ENCODE measurements around the gene CIDEC.

CIDEC gene

GRCh38 chr3:9891072-9891622, 11.1 kb upstream of the CIDEC start:
- H3F3A ChIP-seq (ENCODE audit: insufficient read depth): 0 out of 2 replicates have a peak, but pooled peaks cover 12% of the 10 kb centered on the region
- H3K9me3 ChIP-seq (ENCODE audit: insufficient read depth, low read length): no peaks in the 10 kb centered on the region
- no peaks in the 10 kb centered on the region for H3K27me3 ChIP-seq (ENCODE audit: low read length)
- peak overlapping the region; percentile 94 for H3K9ac ChIP-seq (ENCODE audit: low read length)
- H3K79me2 ChIP-seq (ENCODE audit: insufficient read depth, low read length): peaks cover 22% of the 10 kb centered on the region
- peaks cover 5% of the 10 kb centered on the region for H4K20me1 ChIP-seq (ENCODE audit: low read depth, low read length)
- H3K4me2 ChIP-seq (ENCODE audit: low read depth, low read length, poor library complexity, severe bottlenecking): peak overlapping the region; percentile 89
- H3K36me3 ChIP-seq (ENCODE audit: low read length): peaks cover 3% of the 10 kb centered on the region; the same call in 1 of the 2 replicates
- H2AFZ ChIP-seq (ENCODE audit: low read depth, low read length, severe bottlenecking): peak overlapping the region; percentile 90
- TF ChIP-seq EZH2phosphoT487 (conservative IDR thresholded peaks at IDR 0.05; ENCODE audit: low read length) (no peak), CTCF (IDR thresholded peaks at IDR 0.05; ENCODE audit: insufficient read depth, low read length, poor library complexity, severe bottlenecking) (no peak)
- H3K9me2 ChIP-seq (replicated peaks; ENCODE audit: insufficient read depth, low read length): no peaks in the 10 kb centered on the region
- peak overlapping the region; percentile 74 for H3K27ac ChIP-seq (ENCODE audit: low read depth, low read length)
- peak overlapping the region; percentile 94 for H3K4me3 ChIP-seq (ENCODE audit: insufficient read depth, low read length, poor library complexity, severe bottlenecking)

GRCh38 chr3:9890249-9891071, 10.4 kb upstream of the CIDEC start, which contains the start of gene JAGN1:
JAGN1 (plus strand) TSS chr3:9890610; CDS start chr3:9890723, 113 bp downstream.
- Histone ChIP-seq H3K27me3 (ENCODE audit: low read length) (no peaks in the 10 kb centered on the region), H3F3A (ENCODE audit: insufficient read depth) (0 out of 2 replicates have a peak, but pooled peaks cover 12% of the 10 kb centered on the region)

GRCh38 chr3:9889405-9889804, 9.4 kb upstream of the CIDEC start:
- Histone ChIP-seq H3K9me2 (replicated peaks; ENCODE audit: insufficient read depth, low read length) (no peaks in the 10 kb centered on the region), H3K9me3 (ENCODE audit: insufficient read depth, low read length) (no peaks in the 10 kb centered on the region), H3K27me3 (ENCODE audit: low read length) (no peaks in the 10 kb centered on the region), H3K9ac (ENCODE audit: low read length) (0 out of 2 replicates have a peak overlapping the region, but pooled peaks have one; percentile 94), H4K20me1 (ENCODE audit: low read depth, low read length) (no peaks in the 10 kb centered on the region; the same call in 1 of the 2 replicates), H3K79me2 (ENCODE audit: insufficient read depth, low read length) (peaks cover 22% of the 10 kb centered on the region), H2AFZ (ENCODE audit: low read depth, low read length, severe bottlenecking) (no peak overlapping the region), H3K4me3 (ENCODE audit: insufficient read depth, low read length, poor library complexity, severe bottlenecking) (no peak overlapping the region), H3F3A (ENCODE audit: insufficient read depth) (0 out of 2 replicates have a peak, but pooled peaks cover 12% of the 10 kb centered on the region), H3K36me3 (ENCODE audit: low read length) (peaks cover 3% of the 10 kb centered on the region; the same call in 1 of the 2 replicates), H3K27ac (ENCODE audit: low read depth, low read length) (no peak overlapping the region), H3K4me2 (ENCODE audit: low read depth, low read length, poor library complexity, severe bottlenecking) (no peak overlapping the region)
- TF ChIP-seq CTCF (IDR thresholded peaks at IDR 0.05; ENCODE audit: insufficient read depth, low read length, poor library complexity, severe bottlenecking) (no peak), EZH2phosphoT487 (conservative IDR thresholded peaks at IDR 0.05; ENCODE audit: low read length) (no peak)

More at GRCh38 chr3:9890249-9891071, 10.4 kb upstream of the CIDEC start, which contains the start of gene JAGN1:
- peak within 1 kb of the TSS; percentile 74 for H3K27ac ChIP-seq (ENCODE audit: low read depth, low read length)
- TF ChIP-seq EZH2phosphoT487 (conservative IDR thresholded peaks at IDR 0.05; ENCODE audit: low read length) (no peak), CTCF (IDR thresholded peaks at IDR 0.05; ENCODE audit: insufficient read depth, low read length, poor library complexity, severe bottlenecking) (no peak)
- H3K4me2 ChIP-seq (ENCODE audit: low read depth, low read length, poor library complexity, severe bottlenecking): peak within 1 kb of the TSS; percentile 89
- peaks cover 3% of the 10 kb centered on the region; the same call in 1 of the 2 replicates for H3K36me3 ChIP-seq (ENCODE audit: low read length)
- H3K9me2 ChIP-seq (replicated peaks; ENCODE audit: insufficient read depth, low read length): no peaks in the 10 kb centered on the region
- peak within 1 kb of the TSS; percentile 94 for H3K4me3 ChIP-seq (ENCODE audit: insufficient read depth, low read length, poor library complexity, severe bottlenecking)
- H3K9ac ChIP-seq (ENCODE audit: low read length): peak within 1 kb of the TSS; percentile 94
- H3K9me3 ChIP-seq (ENCODE audit: insufficient read depth, low read length): no peaks in the 10 kb centered on the region
- H3K79me2 ChIP-seq (ENCODE audit: insufficient read depth, low read length): peaks cover 22% of the 10 kb centered on the region
- peak within 1 kb of the TSS; percentile 90 for H2AFZ ChIP-seq (ENCODE audit: low read depth, low read length, severe bottlenecking)
- peaks cover 5% of the 10 kb centered on the region for H4K20me1 ChIP-seq (ENCODE audit: low read depth, low read length)
